AG09309 (cell line): Measurements from ENCODE around the gene RBL1.

ENCODE experiments used
- DNase-seq: peaks from one replicate; pipeline ENCODE4 v3.0.0-alpha.2; 2010; ENCODE audit warnings: low read depth
- H3K4me3 ChIP-seq: 2 replicates; pipeline ENCODE4 v1.5.1; 2011; ENCODE audit warnings: mild to moderate bottlenecking, low read depth, low read length, moderate library complexity; ENCODE audit not compliant: control insufficient read depth
- TF ChIP-seq, protein P1 (sequence below): IDR thresholded peaks from 2 replicates; pipeline ENCODE4 v1.5.1; 2011; ENCODE audit warnings: mild to moderate bottlenecking, low read depth, low read length, inconsistent platforms; ENCODE audit not compliant: insufficient read depth, control insufficient read depth; ENCODE audit errors: missing control alignments

RBL1 gene

DNA sequence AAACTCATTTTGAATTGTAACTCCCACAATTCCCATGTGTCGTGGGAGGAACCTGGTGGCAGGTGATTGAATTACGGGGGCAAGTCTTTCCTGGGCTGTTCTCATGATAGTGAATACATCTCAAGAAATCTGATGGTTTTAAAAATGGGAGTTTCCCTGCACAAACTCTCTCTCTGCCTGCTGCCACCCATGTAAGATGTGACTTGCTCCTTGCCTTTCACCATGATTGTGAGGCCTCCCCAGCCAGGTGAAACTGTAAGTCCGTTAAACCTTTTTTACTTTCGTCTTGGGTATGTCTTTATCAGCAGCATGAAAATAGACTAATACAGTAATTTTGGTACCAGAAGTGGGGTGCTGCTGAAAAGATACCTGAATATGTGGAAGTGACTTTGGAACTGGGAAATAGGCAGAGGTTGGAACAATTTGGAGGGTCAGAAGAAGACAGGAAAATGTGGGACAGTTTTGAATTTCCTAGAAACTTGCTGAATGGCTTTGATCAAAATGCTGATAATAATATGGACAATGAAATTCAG is 102.9 kb downstream of the RBL1 start:
- TF ChIP-seq, protein P1, sequence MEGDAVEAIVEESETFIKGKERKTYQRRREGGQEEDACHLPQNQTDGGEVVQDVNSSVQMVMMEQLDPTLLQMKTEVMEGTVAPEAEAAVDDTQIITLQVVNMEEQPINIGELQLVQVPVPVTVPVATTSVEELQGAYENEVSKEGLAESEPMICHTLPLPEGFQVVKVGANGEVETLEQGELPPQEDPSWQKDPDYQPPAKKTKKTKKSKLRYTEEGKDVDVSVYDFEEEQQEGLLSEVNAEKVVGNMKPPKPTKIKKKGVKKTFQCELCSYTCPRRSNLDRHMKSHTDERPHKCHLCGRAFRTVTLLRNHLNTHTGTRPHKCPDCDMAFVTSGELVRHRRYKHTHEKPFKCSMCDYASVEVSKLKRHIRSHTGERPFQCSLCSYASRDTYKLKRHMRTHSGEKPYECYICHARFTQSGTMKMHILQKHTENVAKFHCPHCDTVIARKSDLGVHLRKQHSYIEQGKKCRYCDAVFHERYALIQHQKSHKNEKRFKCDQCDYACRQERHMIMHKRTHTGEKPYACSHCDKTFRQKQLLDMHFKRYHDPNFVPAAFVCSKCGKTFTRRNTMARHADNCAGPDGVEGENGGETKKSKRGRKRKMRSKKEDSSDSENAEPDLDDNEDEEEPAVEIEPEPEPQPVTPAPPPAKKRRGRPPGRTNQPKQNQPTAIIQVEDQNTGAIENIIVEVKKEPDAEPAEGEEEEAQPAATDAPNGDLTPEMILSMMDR: no peak
- H3K4me3 ChIP-seq: no peak overlapping the region
- DNase-seq: no peak

DNA sequence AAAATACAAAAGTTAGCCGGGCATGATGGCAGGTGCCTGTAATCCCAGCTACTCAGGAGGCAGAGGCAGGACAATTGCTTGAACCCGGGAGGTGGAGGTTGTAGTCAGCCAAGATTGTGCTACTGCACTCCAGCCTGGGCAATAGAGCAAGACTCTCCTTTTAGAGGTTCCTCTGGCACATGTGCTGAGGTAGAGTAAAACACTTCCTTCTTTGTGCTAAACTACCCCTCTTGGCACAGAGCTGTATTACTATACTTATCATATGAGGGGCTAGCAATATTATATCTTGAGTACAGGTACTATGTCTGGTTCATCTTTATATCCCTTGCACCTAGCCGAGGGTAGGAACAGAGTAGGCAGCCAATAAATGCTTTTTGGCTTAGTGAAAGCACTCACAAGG is 104.1 kb downstream of the RBL1 start:
- TF ChIP-seq, protein P1: no peak
- no peak overlapping the region for H3K4me3 ChIP-seq
- no peak for DNase-seq

DNA sequence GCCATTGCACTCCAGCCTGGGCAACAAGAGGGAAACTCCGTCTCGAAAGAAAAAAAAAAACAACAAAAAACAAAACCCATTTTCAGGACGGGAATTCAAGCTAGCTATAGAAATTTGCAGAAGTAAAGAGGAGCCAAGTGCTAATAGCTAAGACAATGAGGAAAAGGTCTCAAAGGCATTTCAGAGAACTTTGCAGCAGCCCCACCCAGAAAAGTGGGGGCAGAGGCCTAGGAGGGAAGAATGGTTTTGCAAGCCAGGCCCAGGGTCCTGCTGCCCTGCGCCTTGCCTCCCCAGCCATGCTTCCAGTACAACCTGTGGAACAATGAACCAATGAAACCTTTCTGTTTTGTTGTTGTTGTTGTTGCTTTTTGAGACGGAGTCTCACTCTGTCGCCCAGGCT is 106.0 kb downstream of the RBL1 start:
- TF ChIP-seq, protein P1: no peak
- H3K4me3 ChIP-seq: no peak overlapping the region
- no peak for DNase-seq

DNA sequence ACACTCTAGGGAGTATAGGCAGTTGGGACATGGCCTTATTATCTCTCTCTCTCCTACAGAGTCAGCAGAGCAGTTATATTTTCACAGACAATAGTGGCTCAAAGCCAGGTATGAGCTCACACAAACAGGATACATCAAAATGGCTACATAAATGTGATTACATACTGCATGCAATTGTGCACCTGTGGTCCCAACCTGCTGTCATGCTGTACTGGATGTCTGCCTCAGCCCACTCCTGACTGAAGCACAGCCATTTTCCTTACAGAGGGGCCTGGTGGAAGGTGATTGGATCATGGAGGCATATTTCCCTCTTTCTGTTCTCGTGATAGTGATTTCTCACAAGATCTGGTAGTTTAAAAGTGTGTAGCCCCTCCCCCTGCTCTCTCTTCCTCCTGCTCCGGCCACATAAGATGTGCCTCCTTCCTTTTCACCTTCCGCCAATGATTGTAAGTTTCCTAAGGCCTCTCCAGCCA is 107.3 kb downstream of the RBL1 start:
- no peak overlapping the region for H3K4me3 ChIP-seq
- no peak for DNase-seq
- TF ChIP-seq, protein P1: no peak

DNA sequence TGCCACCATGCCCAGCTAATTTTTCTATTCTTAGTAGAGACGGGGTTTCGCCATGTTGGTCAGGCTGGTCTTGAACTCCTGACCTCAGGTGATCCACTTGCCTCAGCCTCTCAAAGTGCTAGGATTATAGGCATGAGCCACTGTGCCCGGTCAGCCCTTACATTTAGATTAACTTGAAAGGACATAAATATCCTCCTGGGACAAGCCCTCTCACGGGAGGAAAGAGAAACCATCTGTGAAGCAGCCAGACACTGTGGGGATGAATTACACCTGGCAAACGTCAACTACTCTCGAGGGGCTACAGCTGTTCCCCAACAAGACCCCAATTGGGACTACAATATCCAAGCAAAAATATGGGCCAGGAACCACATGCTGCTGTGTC is 111.5 kb downstream of the RBL1 start:
- TF ChIP-seq, protein P1: no peak
- no peak overlapping the region for H3K4me3 ChIP-seq
- no peak for DNase-seq

DNA sequence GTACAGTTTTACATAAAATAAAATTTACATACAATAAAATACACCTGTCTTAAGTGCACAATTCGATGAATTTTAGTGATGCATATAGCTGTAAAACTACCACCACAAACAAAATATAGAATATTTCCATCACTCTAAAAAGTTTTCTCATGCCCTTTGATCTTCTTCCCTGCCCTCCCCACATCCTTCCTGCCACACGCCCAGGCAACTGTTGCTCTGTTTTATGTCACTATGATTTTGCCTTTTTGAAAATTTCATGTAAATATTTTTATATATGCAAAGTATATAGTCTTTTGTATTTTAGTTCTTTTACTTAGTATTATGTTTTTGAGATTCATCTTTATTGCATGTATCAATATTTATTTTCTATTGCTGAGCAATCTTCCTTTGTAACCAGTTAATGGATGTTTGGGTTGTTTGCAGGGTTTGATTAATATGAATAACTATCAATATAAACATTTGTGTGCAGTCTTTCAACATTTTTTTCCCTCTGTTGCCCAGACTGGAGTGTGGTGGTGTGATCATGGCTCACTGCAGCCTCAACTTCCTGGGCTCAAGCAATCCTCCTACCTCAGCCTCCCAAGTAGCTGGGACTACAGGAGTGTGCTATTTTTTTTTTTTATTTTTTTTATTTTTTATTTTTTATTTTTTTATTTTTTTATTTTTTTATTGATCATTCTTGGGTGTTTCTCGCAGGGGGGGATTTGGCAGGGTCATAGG is 120.5 kb downstream of the RBL1 start:
- no peak for DNase-seq
- TF ChIP-seq, protein P1: no peak
- H3K4me3 ChIP-seq: no peak overlapping the region
